Cerebellar cortex (tissue), 1 donor: ENCODE results near the gene PAQR7.

Source experiments
- DNase-seq: peaks from one replicate; pipeline ENCODE4 v3.0.0-alpha.2; 2015; ENCODE audit warnings: low spot score

Gene PAQR7

DNA sequence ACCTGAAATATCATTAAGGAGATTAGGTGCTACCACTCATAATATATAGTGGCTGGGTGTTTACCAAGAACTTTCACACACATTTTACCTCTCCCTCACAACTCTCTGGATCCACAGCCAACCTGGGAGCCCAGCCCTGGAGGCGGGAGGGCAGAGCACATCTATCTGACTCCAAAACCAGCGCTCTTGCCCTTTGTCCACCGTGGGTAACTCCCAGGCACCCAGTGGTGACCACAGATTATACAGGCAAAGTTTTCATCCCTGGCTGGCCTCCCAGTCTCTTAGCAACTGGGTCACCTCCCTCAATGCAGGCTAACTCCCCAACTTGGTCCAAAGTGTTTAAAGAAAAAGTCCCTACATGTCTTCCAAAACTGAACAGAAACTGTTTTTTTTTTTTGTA, 2.4 kb downstream of the PAQR7 start:
- no peak for DNase-seq

DNA sequence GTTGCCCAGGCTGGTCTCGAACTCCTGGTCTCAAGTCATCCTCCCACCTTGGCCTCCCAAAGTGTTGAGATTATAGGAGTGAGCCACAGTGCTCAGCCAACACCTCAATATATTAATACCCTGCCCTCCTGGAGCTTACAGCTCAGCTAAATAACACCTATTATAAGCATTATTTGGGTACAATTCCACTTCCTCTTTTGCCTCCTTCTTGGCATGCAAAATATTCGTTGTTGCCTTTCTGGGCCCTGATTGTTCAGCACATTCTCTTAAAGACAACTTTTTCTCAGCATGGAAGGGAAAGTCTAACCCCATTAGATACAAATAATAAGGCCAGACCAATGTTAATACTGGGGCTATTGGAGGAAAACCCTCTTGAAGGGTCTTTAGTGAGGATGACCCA, 2.8 kb downstream of the PAQR7 start:
- DNase-seq, result no peak

DNA sequence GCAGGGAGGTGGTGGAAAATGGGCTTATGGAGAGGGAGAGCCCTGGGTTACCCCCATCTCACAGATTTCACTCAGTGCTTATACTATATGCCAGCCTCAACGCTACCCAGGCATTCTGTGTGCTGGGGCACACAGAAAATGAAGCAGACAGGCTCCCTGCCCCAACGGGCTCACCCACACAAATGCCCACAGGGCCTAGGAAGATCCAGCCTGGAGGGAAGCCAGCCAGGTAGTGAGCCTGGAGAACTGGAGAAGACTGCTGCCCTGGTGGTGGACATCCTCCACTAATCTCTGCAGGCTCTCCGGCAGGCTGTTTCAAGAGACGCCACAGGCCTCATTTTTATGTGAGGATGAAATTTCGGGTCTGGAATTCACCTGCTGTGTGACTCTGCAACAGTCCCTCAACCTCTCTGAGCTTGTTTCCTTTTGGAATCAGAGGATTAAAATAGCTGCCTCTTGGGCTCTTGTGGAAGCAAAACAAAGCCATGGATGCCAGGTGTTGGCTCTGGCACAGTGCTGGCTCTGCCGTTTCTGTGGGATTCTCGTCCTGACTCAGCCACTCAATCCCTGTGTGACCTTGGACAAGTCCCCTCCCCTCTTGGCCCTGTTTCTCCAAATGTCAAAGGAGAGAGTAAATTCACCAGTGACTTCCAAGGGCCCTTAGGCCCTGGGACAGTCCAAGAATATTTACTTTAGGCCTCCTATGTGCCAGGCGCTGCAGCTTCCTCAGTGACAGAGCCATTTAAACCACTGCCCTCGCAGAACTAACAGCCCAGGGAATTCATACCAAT, 3.6 kb downstream of the PAQR7 start:
- no peak for DNase-seq

DNA sequence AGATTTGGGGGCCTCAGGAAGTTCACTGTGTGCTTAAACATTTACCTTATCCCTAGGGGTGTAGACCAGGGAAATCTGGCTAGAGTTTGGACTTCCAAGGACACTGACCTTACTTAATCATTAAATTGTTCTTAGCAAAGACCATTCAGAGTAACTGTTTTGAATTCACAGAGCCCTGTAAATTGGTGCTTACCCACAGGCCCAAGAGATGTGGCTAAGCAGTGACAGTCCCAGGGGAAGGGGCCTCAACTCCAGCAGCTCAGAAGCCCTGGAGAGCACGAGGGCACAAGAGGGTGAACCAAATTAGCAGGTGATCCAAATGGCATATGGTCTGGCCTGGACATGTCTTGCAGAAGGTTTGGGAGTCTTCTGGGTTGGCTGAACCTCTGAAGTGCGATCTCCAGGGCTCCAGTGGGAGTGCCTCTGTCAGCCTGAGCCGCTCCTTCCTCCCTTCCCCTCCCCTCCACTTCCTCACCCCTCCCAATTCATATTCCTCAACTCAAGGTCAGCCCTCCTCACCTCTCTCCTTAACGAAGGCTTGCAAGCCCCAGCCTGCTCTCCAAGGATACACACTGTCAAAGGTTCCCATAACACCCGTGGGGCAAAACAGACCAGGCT, 4.3 kb downstream of the PAQR7 start:
- no peak for DNase-seq

DNA sequence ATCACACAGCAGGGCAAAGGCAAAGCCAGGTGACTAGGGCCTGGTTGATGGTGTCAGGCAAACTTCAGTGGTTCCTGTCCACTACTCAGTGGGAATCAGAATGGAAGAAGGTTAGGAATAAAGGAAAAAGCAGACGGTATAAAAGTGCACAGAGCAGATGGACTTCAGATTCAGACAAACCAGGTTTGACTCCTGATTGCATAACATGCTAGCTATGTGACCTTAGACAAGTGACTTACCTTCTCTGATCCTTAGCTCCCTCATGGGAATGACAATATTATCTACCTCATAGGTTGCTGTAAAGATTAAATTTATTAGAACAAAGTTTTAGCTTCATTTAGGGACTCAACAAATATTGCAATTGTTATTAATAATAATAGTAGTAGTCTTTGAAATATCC, 4.9 kb downstream of the PAQR7 start:
- DNase-seq, result no peak

DNA sequence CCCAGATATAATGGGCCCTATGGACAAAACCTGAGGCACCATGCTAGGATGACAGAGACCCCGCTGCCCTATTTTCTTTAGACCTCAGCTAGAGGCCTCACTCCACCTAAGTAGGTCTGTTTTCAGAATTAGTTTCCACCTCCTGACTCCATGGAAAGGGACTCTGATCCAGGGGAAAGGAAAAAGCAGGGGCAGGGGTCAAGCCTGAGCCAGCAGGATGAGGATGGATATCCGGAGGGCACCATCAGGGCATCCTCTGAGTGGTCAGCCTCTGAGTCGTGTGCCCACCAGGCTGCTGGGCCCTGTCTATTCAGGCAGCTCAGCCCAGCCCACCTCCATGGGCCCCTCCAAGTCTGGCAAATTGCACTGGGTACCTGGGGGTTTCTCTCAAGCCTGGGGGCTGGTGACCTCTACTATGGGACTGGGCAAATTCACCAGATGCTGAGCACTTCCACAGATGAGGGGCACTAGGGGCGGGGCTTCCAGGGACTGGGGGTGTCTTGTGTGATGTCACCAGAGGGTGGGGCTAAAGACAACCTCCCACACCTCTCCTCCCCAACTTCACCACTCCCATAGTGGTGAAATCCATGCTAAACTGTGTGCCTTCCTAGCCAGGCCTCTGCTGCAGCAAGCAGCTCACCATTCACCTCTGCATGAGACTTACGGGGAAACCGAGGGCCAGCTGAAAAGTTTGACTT, 5.5 kb downstream of the PAQR7 start:
- no peak for DNase-seq

DNA sequence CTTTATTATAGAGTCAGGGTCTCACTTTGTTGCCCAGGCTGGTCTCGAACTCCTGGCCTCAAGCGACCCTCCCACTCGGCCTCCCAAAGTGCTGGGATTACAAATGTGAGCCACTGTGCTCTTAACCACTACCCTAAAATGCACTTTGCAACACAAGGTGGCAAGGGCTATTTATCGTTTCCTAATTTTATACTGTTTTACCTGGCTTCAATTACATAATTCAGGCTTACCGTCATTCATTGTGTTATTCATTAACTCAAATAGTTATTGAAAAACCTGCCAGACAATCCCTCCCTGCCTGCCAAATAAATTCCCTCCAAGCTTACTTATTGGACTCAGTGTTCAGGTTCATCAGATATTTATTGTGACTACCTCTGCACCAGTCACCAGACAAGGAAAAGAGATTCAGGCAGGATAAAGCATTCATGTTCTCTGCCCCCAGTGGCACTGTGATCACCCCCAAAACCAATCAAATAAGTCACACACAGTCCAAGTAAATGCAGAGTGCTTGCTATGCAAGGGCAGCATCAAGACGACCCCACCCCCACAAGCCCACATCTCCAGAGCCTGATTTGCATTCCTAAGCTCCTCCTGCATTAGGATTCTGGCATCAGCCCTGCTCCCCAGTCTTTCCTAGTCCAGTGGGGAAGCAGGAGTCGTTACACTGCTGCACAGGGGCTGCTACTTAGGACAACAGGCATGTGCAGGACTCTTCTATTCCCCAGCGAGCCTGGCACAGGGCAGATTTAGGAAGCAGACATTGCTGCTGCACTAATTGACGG, 8.1 kb downstream of the PAQR7 start:
- no peak for DNase-seq

DNA sequence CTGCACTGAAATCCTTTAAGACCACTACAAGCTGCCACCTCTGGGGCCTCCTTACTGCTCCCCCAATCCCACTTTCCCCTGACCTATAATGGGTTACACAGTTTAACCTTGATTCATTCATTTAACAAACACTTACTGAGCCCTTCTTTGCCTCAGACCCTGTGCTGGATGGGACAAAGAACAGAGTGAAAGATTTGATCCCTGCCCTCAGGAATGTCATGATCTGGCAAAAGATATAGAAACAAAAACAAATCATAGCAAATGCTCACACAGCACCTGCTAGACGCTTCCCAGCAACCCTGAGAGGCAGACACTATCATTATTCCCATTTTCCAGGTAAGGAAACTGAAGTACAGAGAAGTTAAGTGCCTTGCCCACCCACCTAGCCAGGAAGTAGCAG, 9.2 kb downstream of the PAQR7 start:
- no peak for DNase-seq

DNA sequence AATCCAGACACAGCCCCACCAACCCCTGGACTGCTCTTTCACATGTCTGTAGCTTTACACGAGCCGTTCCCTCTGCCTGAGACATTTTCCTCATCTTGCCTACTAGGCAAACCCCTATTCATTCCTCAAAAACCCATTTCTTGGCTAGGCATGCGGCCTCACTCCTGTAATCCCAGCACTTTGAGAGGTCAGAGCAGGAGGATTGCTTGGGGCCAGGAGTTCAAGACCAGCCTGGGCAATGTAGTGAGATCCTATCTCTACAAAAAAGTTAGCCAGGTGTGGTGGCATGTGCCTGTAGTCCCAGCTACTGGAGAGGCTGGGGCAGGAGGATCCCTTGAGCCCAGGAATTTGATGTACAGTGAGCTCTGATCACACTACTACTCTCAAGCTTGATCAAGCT, 11.1 kb downstream of the PAQR7 start:
- no peak for DNase-seq

DNA sequence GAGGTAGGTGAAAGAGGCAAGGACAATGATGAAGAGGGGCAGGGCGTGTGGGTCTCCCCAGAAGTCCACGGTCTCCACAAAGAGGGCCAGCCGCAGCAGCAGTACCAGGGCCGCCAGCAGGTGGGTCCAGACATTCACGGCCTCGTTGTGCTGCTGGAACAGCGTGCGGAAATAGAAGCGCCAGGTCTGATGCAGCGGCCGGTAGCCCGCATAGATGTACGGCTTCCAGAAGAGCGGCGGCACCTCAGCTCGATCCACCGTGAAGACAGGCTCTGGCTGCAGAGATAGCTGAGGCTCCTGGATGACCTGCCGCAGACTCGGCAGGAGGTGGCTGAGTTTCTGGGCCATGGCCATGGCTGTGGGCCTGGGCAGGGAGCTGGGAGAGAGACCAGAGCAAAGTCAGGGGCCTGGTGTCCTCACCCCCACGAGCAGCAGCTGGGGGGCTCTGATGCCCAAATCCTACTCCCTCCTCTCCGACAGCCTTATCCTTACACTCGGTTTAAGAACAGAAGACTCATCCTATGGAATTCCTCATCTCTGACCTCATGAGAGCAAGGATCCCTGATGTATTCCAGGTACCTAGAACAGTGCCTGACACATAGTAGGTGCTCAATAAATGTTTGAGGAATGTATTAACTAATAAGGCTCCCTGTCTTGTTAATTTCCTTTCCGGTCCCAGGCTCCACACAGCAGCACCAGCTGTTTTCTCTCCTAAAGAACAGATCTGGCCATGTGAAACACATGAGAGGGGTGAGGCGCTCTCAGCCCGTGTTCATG, 11.8 kb downstream of the PAQR7 start:
- DNase-seq, result peak; percentile 58

DNA sequence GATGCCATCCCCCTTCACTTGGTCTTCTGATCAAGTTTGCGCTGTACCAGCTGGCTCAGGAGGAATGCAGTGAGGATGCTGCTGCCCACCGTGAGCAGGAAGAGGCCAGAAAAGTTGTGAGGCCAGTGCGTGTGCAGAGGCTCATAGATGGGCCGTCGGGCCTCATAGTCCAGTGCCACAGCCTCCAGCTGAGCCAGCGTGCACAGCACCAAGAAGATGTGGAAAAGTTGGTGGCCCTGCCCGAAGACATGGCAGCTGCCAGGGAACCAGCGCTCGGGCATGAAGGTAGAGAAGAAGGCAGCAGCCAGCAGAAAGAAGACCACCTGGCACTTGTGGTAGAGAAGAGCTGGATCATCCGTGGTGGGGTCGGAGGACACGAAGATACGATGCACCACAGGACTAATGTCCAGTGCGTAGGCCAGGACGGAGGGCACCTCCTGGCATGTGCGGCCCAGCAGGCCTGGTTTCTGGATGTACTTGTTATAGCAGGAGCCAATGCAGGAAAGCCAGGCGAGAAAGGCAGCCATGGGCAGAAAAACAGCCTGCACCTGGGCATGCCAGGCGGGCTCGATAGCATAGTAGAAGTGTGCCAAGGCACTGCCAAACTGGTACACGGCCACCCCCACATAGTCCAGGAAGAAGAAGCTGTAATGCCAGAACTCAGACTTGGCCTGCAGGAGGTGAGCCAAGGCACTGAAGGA, 12.6 kb downstream of the PAQR7 start:
- peak; percentile 61 for DNase-seq

DNA sequence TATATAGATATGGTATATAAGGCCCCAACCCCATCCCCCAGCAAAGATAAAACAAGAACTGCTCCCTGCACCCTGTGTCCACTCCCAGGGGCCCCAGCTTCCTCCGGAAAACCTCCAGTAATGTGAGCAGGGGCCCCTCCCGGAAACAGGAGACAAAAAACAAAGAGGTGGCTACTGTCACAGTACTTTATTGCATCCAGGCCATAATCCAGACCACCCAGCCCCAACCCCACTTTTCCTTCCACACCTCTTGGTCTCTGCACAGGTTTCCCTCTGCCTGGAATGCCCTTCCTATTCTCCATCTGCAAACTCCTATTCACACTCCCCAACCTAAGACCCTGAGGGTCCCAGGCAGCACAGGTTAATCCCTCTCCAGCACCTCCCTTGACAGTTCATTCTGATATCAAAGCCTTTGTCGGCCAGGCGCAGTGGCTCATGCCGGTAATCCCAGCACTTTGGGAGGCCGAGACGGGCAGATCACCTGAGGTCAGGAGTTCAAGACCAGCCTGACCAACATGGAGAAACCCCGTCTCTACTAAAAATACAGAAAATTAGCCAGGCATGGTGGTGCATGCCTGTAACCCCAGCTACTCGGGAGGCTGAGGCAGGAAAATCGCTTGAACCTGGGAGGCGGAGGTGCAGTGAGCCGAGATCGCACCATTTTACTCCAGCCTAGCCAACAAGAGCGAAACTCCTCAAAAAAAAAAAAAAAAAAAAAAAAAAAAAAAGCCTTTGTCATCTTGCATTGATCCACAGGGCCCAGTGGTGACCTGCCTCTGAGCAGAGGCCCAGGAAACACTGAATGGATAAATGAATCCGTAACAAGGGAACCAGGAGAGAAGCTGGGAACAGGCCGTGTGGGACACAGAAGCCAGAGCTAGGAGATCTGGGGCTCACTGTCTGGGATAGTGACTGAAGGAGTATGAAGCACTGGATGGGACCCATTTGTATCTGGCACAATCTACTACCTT, 13.9 kb downstream of the PAQR7 start:
- DNase-seq, result no peak

DNA sequence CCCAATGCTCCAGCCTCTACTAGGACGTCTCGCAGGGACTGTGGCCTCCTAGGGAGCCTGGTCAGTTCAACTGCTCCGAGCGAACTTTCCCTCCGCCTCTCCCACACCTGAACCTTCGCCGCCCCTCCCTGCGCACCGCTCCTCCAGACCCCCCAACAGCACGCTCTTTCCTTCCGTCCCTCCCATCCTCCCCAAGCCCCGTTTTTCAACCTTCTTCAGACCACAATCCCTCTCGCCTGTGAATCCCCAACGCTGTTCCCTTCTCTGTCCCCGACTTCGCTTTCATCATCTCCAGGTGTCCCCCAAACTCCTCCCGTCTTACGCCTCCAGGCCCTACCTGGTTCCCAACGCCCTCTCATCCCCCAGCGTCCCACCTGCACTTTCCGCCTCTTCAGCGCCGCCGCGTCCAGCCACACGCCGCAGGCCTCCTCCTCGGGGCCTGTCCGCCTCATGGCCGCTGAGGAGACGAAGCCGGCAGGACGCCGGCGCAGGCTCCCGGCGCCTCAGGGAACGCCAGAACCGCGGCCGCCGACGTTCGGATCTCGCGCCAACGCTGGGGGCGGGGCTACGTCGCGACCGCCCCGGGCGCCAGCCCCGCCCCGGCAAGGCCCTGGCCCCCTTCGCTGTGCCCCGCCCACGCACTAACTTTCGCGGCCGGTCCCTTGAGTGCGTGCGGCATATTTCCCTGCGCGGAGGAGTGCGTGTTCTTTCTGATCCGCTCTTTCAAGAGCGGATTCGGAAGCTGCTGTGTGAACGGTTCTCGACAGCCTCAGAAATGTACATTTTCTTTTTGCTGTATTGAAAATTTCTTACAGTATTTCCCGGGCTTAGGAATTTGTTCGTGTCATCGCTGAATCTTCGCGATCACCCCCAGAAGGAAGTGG, 16.4 kb downstream of the PAQR7 start, which contains the start of gene AUNIP:
AUNIP (minus strand) TSS at position 552 of the 884 bp plus-strand sequence; CDS start at position 452, 100 bp downstream.
- peak; percentile 70 for DNase-seq

DNA sequence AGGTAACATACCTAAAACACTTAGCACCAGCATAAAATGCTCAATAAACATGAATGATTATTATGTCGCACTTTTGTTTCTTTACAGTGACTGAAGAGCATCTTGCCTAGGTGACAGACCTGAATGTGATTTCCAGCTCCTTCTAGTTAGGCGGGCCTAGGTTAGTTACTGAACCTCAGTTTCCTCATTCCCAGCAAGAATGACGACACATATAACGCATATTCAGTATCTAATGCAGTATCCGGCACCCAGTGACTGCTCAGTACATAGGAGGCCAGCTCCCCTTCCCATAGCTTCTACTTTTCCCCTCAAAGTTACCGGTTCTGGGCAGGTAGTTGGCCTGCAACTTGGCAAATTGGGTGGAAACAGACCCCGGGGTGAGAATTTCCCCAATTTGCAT, 17.0 kb downstream of the PAQR7 start:
- DNase-seq, result no peak

DNA sequence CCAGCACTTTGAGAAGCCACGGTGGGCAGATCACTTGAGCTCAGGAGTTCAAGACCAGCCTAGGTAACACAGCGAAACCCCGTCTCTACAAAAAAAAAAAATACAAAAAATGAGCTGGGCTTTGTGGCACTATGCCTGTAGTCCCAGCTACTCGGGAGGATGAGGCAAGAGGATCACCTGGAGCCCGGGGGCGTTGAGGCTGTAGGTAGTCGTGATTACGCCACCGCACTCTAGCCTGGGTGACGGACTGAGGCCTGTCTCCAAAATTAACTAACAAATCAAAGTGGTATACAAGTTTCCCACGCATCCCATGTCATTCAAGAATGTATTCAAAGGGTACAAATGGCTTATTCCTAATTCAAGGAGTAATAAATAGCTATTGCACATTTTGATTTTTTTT, 18.7 kb downstream of the PAQR7 start:
- DNase-seq, result no peak

DNA sequence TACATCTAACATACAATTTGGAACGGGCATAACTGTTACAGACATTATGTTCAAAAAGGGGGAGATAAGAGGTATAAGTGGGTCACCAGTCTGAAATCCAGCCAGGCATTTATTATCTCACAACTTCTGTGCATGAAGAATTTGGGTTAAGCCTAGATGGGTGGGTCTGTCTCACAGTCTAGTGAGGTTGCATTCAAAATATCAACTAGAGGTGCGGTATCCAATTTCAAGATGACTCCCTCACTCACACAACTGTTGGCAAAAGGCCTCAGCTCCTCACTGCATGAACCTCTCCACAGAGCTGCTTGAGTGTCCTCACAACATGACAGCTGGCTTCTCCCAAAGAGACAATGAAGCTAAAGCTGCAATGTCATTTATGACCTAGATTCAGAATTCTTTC, 21.0 kb downstream of the PAQR7 start:
- no peak for DNase-seq

DNA sequence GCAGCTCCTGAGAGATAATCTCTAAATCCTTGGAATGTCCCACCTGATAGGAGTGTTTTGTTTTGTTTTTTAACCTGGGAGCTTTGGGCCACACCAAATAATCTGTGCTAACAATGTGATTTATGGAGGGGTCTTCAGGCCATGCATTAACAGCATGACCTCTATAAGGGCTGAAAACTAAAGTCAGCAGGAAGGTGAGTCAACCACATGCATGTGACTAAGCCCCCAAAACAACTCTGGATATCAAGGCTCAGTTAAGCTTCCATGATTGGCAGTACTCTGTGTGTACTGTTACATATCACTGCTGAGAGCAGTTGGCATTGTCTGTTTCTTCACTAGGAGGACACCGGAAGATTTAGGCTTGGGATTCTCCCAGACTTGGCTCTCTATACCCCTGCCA, 27.0 kb downstream of the PAQR7 start:
- DNase-seq, result no peak

DNA sequence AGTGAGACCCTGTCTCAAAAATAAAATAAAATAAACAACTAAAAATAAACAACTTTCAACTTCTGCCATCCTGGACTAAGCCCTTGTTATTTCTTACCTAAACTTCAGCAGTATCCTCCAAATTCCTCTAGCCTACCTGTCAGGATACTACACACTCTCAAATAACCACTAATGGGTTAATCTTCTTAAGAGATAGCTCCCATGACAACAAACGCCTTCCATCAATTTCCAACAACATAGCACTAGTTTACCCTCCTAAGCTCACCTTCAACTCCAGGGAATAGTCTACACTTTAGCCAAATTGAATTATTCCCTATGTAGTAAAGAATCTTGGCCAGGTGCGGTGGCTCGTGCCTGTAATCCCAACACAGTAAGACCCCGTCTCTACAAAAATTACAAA, 27.6 kb downstream of the PAQR7 start:
- no peak for DNase-seq

DNA sequence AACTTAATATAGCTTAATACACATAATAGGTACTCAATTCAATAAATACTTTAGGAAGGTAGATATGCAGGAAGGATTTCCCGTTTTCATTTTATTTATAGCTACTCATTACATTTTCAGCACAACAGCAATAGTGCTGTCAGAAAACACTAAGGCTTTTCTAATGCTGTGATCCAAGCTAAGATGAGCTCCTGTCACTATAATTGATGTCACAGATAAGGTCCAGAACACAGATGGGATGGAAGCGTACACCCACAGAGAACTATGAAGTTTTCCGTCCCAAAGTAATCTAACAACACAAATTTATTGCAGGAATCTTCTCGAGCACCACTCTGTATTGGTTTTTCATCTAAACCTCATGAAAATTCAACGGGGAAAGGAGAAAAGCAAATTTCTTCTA, 29.8 kb downstream of the PAQR7 start:
- DNase-seq, result no peak
